ENCODE data around the gene MYO1D.

MYO1D gene

GRCh38 chr17:32834104-32834503, 42.8 kb downstream of the MYO1D start:
- no peak for ATAC-seq
- no peak for TF ChIP-seq ZNF70 (CRISPR knock-in tag; IDR thresholded peaks at IDR 0.05)
- TF ChIP-seq OSR1 (CRISPR knock-in tag; IDR thresholded peaks at IDR 0.05), result no peak
- no peak for TF ChIP-seq CREB5 (CRISPR knock-in tag; IDR thresholded peaks at IDR 0.05; ENCODE audit: low read depth)
- no peak for TF ChIP-seq ZFP3 (CRISPR knock-in tag; IDR thresholded peaks at IDR 0.05)
- no peak for TF ChIP-seq CSRNP3 (CRISPR knock-in tag; IDR thresholded peaks at IDR 0.05)
- TF ChIP-seq BACH2 (CRISPR knock-in tag; IDR thresholded peaks at IDR 0.05; ENCODE audit: borderline replicate concordance), result no peak
- no peak for TF ChIP-seq GLIS3 (CRISPR knock-in tag; IDR thresholded peaks at IDR 0.05)
- no peak for TF ChIP-seq SNAI2 (CRISPR knock-in tag; IDR thresholded peaks at IDR 0.05)
- TF ChIP-seq RARB (CRISPR knock-in tag; IDR thresholded peaks at IDR 0.05), result no peak
- no peak for TF ChIP-seq ARNTL (CRISPR knock-in tag; IDR thresholded peaks at IDR 0.05; ENCODE audit: borderline replicate concordance, low read depth)
- no peak for TF ChIP-seq PPARA (CRISPR knock-in tag; IDR thresholded peaks at IDR 0.05; ENCODE audit: borderline replicate concordance)
- TF ChIP-seq TCF4 (CRISPR knock-in tag; IDR thresholded peaks at IDR 0.05; ENCODE audit: borderline replicate concordance), result no peak
- no peak for TF ChIP-seq CSDC2 (CRISPR knock-in tag; IDR thresholded peaks at IDR 0.05)
- no peak for TF ChIP-seq ZFP30 (CRISPR knock-in tag; IDR thresholded peaks at IDR 0.05)
- no peak for TF ChIP-seq PATZ1 (CRISPR knock-in tag; IDR thresholded peaks at IDR 0.05; ENCODE audit: borderline replicate concordance)
- no peak for TF ChIP-seq ZNF8 (CRISPR knock-in tag; IDR thresholded peaks at IDR 0.05)
- no peak for TF ChIP-seq ESRRG (CRISPR knock-in tag; IDR thresholded peaks at IDR 0.05)
- no peak for TF ChIP-seq ZC3H10 (CRISPR knock-in tag; IDR thresholded peaks at IDR 0.05)
- TF ChIP-seq TOX (CRISPR knock-in tag; IDR thresholded peaks at IDR 0.05; ENCODE audit: borderline replicate concordance), result no peak

- TF ChIP-seq PPARA (CRISPR knock-in tag; IDR thresholded peaks at IDR 0.05; ENCODE audit: borderline replicate concordance) (no peak), OSR1 (CRISPR knock-in tag; IDR thresholded peaks at IDR 0.05) (no peak), ARNTL (CRISPR knock-in tag; IDR thresholded peaks at IDR 0.05; ENCODE audit: borderline replicate concordance, low read depth) (no peak), CSRNP3 (CRISPR knock-in tag; IDR thresholded peaks at IDR 0.05) (no peak), ZFP30 (CRISPR knock-in tag; IDR thresholded peaks at IDR 0.05) (no peak), BACH2 (CRISPR knock-in tag; IDR thresholded peaks at IDR 0.05; ENCODE audit: borderline replicate concordance) (no peak), RARB (CRISPR knock-in tag; IDR thresholded peaks at IDR 0.05) (no peak), ZNF70 (CRISPR knock-in tag; IDR thresholded peaks at IDR 0.05) (no peak)
- no peak for ATAC-seq
Observed at GRCh38 chr17:32833526-32833925, 43.4 kb downstream of the MYO1D start.

GRCh38 chr17:32833076-32833475, 43.8 kb downstream of the MYO1D start:
- TF ChIP-seq GLIS3 (CRISPR knock-in tag; IDR thresholded peaks at IDR 0.05) (no peak), ZNF565 (CRISPR knock-in tag; conservative IDR thresholded peaks at IDR 0.05; ENCODE audit: low read depth) (no peak), POU6F1 (CRISPR knock-in tag; IDR thresholded peaks at IDR 0.05; ENCODE audit: borderline replicate concordance, low read depth) (no peak), ISL1 (CRISPR knock-in tag; IDR thresholded peaks at IDR 0.05) (no peak), TSHZ2 (CRISPR knock-in tag; IDR thresholded peaks at IDR 0.05) (no peak), ZFP3 (CRISPR knock-in tag; IDR thresholded peaks at IDR 0.05) (no peak), CREB5 (CRISPR knock-in tag; IDR thresholded peaks at IDR 0.05; ENCODE audit: low read depth) (no peak), ZFP30 (CRISPR knock-in tag; IDR thresholded peaks at IDR 0.05) (no peak), CSRNP3 (CRISPR knock-in tag; IDR thresholded peaks at IDR 0.05) (no peak), CSDC2 (CRISPR knock-in tag; IDR thresholded peaks at IDR 0.05) (no peak), TCF4 (CRISPR knock-in tag; IDR thresholded peaks at IDR 0.05; ENCODE audit: borderline replicate concordance) (no peak), ARNTL (CRISPR knock-in tag; IDR thresholded peaks at IDR 0.05; ENCODE audit: borderline replicate concordance, low read depth) (no peak), ESRRG (CRISPR knock-in tag; IDR thresholded peaks at IDR 0.05) (no peak), BACH2 (CRISPR knock-in tag; IDR thresholded peaks at IDR 0.05; ENCODE audit: borderline replicate concordance) (no peak), ZNF8 (CRISPR knock-in tag; IDR thresholded peaks at IDR 0.05) (no peak)
- no peak for ATAC-seq
